ENCODE measurements around the gene RXRA. TPM values are rescaled to one million over a fixed set of nuclear protein-coding genes. Genes with fewer than 3 reads are reported as not detected.

RXRA gene
- total RNA-seq, 4 donors from 2014 or later: 53.5 to 61.5 (median 56.5) TPM

DNA sequence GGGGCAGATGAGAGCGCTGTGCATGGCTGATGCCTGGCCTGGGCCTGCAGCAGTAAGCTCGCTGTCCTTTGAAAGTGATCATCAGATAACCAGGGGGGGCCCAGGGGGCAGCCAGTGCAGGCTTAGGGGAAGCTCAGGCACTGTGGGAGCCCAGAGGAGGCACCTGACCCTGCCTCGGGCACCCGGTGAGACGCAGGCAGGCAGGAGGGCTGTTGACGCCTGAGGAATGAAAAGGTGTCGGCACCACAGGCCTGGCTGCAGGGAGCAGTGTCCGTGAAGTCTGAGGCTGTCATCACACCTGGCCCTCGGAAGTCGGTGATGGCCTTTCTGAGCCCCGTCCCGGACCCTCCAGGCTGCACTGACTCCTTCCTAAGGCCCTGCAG, 84.6 kb downstream of the RXRA start:
- DNase-seq (ENCODE audit: low spot score in 2 of 2): no peak
- Histone ChIP-seq H3K4me1 (peaks cover 5 to 99% (median 75%) of the 10 kb centered on the region in 4 donors), H3K36me3 (peaks cover 0 to 27% (median 0%) of the 10 kb centered on the region in 3 donors), H3K4me3 (no peak overlapping the region), H3K9me3 (no peaks in the 10 kb centered on the region), H3K27ac (peak overlapping the region in 2 of 4 donors; percentile 64 to 71), H3K27me3 (no peaks in the 10 kb centered on the region)
- 86 to 90% methylated on average over 8 to 11 of the region's 12 CpGs for WGBS, 2 donors
- TF ChIP-seq POLR2A (IDR thresholded peaks at IDR 0.05) (no peak), EP300 (IDR thresholded peaks at IDR 0.05) (no peak)
- TF ChIP-seq, protein P1, sequence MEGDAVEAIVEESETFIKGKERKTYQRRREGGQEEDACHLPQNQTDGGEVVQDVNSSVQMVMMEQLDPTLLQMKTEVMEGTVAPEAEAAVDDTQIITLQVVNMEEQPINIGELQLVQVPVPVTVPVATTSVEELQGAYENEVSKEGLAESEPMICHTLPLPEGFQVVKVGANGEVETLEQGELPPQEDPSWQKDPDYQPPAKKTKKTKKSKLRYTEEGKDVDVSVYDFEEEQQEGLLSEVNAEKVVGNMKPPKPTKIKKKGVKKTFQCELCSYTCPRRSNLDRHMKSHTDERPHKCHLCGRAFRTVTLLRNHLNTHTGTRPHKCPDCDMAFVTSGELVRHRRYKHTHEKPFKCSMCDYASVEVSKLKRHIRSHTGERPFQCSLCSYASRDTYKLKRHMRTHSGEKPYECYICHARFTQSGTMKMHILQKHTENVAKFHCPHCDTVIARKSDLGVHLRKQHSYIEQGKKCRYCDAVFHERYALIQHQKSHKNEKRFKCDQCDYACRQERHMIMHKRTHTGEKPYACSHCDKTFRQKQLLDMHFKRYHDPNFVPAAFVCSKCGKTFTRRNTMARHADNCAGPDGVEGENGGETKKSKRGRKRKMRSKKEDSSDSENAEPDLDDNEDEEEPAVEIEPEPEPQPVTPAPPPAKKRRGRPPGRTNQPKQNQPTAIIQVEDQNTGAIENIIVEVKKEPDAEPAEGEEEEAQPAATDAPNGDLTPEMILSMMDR (IDR thresholded peaks at IDR 0.05): no peak

- no peak for DNase-seq (ENCODE audit: low spot score in 2 of 2)
- WGBS, 2 donors: 47 to 50% methylated on average over 9 to 25 of the region's 25 CpGs
- TF ChIP-seq EP300 (IDR thresholded peaks at IDR 0.05) (no peak), POLR2A (IDR thresholded peaks at IDR 0.05) (no peak)
- TF ChIP-seq, protein P1 (IDR thresholded peaks at IDR 0.05): no peak
- H3K27ac ChIP-seq: peak overlapping the region in 2 of 4 donors; percentile 71 to 83
- no peak overlapping the region for H3K4me3 ChIP-seq
- H3K36me3 ChIP-seq: peaks cover 0 to 35% (median 0%) of the 10 kb centered on the region in 3 donors
- no peaks in the 10 kb centered on the region for H3K9me3 ChIP-seq
- H3K4me1 ChIP-seq: peaks cover 4 to 97% (median 67%) of the 10 kb centered on the region in 4 donors
- H3K27me3 ChIP-seq: no peaks in the 10 kb centered on the region
Measured at GRCh38 chr9:134411440-134412297, 85.4 kb downstream of the RXRA start.

DNA sequence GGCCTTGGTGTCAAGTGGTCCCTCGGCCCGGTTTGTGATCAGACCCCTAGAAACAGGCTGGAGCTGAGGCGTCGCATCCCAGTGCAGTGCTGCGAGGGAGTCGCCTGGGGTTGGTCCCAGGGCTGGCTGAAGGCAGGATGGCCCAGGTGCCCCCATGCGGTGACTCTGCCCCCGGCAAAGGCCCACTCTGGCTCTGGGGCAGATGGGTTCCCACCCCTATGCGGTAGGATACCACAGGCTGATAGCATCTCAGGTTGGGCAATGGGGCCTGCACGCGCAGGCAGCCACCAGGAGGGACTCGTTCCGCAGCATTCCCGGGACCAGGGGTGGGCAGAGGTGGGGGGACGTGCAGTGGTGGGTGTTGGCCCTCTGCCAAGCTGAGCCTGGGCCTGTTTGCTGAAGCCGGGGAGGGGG, 86.0 kb downstream of the RXRA start:
- no peak for DNase-seq (ENCODE audit: low spot score in 2 of 2)
- Histone ChIP-seq H3K27me3 (no peaks in the 10 kb centered on the region), H3K36me3 (peaks cover 0 to 42% (median 4%) of the 10 kb centered on the region in 3 donors), H3K27ac (peak overlapping the region in 2 of 4 donors; percentile 71 to 83), H3K4me1 (peaks cover 0 to 96% (median 61%) of the 10 kb centered on the region in 4 donors), H3K9me3 (no peaks in the 10 kb centered on the region), H3K4me3 (no peak overlapping the region)
- no peak for TF ChIP-seq EP300 (IDR thresholded peaks at IDR 0.05)
- TF ChIP-seq, protein P1 (IDR thresholded peaks at IDR 0.05): no peak
- no peak for TF ChIP-seq POLR2A (IDR thresholded peaks at IDR 0.05)
- 71 to 76% methylated on average over 12 to 16 of the region's 16 CpGs for WGBS, 2 donors

DNA sequence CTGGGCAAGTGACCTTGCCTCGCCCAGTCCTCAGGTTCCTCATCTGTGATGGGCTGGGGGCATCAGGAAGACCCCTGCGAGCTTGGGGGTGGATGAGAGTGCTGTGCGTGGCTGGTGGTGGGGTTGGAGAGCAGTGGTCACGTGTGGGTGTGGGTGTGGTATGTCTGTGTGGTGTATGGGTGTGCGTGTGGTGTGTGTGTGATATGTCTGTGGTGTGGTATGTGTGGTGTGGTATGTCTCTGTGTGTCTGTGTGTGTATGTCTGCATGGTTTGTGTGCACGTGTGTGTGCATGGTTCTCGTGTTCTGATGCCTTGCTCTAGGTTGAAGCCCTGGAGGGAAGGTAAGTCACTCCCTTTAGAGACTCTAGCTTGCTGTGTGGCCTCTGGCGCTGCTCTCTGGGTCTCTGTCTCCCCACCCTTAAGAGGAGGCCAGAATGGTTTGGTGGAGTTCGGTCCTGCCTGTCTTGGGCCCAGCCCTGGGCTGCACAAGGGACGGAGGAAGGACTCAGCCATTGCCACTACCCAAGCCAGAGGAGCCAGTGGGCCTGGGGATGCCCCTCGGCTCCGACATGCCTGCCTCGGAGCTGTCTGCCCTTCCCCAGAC, 87.0 kb downstream of the RXRA start:
- peaks cover 0 to 49% (median 7%) of the 10 kb centered on the region in 3 donors for H3K36me3 ChIP-seq
- H3K4me3 ChIP-seq: no peak overlapping the region
- peak overlapping the region in 3 of 4 donors; percentile 24 to 83 (median 71) for H3K27ac ChIP-seq
- no peaks in the 10 kb centered on the region for H3K9me3 ChIP-seq
- TF ChIP-seq, protein P1 (IDR thresholded peaks at IDR 0.05): no peak
- TF ChIP-seq POLR2A (IDR thresholded peaks at IDR 0.05): no peak
- TF ChIP-seq EP300 (IDR thresholded peaks at IDR 0.05): no peak
- peaks cover 0 to 92% (median 55%) of the 10 kb centered on the region in 4 donors for H3K4me1 ChIP-seq
- H3K27me3 ChIP-seq: no peaks in the 10 kb centered on the region
- DNase-seq (ENCODE audit: low spot score in 2 of 2): no peak
- WGBS, 2 donors: 80 to 83% methylated on average over 8 to 13 of the region's 13 CpGs

Data from tibial nerve (tissue), 4 donors.